GM12864 (cell line): ENCODE measurements around the gene PER3.

Experiments
- DNase-seq: peaks from one replicate; pipeline ENCODE4 v3.0.0-alpha.2; 2011; ENCODE audit warnings: low read depth
- H3K4me3 ChIP-seq: 2 replicates; pipeline ENCODE4 v1.5.1; 2011; ENCODE audit warnings: mild to moderate bottlenecking, low read depth, low read length, control low read depth
- TF ChIP-seq, protein P1 (sequence below): IDR thresholded peaks from 2 replicates; pipeline ENCODE4 v1.5.1; 2011; ENCODE audit warnings: low read depth, mild to moderate bottlenecking, moderate library complexity, low read length, control low read depth, inconsistent platforms; ENCODE audit errors: missing control alignments

Gene PER3

DNA sequence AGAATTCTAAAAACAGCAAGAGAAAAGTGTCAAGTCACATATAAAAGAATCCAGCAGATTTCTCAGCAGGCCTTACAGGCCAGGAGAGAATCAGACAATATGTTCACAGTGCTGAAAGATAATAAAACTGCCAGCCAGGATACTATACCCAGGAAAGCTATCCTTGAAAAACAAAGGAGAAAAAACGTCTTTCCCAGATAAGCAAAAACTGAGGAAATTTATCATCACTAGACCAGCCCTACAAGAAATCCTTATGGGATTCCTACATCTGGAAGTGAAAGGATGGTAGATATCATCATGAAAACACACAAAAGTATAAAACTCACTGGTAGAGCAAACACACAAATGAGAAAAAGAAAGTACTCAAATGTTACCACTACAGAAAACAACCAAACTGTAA, 93.9 kb downstream of the PER3 start:
- DNase-seq: no peak
- H3K4me3 ChIP-seq: no peak overlapping the region
- TF ChIP-seq, protein P1, sequence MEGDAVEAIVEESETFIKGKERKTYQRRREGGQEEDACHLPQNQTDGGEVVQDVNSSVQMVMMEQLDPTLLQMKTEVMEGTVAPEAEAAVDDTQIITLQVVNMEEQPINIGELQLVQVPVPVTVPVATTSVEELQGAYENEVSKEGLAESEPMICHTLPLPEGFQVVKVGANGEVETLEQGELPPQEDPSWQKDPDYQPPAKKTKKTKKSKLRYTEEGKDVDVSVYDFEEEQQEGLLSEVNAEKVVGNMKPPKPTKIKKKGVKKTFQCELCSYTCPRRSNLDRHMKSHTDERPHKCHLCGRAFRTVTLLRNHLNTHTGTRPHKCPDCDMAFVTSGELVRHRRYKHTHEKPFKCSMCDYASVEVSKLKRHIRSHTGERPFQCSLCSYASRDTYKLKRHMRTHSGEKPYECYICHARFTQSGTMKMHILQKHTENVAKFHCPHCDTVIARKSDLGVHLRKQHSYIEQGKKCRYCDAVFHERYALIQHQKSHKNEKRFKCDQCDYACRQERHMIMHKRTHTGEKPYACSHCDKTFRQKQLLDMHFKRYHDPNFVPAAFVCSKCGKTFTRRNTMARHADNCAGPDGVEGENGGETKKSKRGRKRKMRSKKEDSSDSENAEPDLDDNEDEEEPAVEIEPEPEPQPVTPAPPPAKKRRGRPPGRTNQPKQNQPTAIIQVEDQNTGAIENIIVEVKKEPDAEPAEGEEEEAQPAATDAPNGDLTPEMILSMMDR: no peak

- no peak for DNase-seq
- H3K4me3 ChIP-seq: no peak overlapping the region
- TF ChIP-seq, protein P1: no peak
These were observed 95.1 kb downstream of the PER3 start for GRCh38 chr1:7879228-7879627.

DNA sequence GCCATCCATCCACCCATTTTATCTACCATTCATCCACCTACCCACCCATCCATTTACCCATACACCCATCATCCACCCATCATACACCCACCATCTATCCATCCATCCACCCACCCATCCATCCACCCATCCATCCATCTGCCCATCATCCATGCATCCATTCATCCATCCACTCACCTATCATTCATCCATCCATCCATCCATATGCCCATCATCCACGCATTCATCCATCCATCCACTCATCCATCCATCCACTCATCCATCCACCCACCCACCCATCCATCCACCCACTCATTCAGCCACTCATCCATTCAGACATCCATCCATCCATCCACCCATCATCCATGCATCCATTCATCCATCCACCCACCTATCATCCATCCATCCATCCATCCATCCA, 100.7 kb downstream of the PER3 start:
- TF ChIP-seq, protein P1: no peak
- no peak overlapping the region for H3K4me3 ChIP-seq
- no peak for DNase-seq

GRCh38 chr1:7885513-7886404, 101.7 kb downstream of the PER3 start:
- H3K4me3 ChIP-seq: no peak overlapping the region
- DNase-seq: no peak
- TF ChIP-seq, protein P1: no peak

DNA sequence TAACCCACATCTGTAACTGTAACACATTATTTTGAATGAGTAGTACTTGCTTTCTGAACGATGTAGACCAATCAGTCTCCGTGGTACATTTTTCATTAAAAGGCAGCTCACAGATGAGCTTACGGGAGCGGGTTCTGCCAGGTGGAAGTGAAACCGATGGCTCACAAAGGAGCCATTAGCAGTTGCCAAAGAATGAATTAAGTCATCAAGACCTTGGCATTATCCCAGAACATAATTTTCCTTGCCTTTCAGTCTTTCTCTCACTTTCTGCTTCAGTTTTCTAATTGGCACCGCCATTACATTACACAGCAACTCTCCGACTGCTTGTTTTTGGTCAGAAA, 102.3 kb downstream of the PER3 start:
- no peak overlapping the region for H3K4me3 ChIP-seq

DNA sequence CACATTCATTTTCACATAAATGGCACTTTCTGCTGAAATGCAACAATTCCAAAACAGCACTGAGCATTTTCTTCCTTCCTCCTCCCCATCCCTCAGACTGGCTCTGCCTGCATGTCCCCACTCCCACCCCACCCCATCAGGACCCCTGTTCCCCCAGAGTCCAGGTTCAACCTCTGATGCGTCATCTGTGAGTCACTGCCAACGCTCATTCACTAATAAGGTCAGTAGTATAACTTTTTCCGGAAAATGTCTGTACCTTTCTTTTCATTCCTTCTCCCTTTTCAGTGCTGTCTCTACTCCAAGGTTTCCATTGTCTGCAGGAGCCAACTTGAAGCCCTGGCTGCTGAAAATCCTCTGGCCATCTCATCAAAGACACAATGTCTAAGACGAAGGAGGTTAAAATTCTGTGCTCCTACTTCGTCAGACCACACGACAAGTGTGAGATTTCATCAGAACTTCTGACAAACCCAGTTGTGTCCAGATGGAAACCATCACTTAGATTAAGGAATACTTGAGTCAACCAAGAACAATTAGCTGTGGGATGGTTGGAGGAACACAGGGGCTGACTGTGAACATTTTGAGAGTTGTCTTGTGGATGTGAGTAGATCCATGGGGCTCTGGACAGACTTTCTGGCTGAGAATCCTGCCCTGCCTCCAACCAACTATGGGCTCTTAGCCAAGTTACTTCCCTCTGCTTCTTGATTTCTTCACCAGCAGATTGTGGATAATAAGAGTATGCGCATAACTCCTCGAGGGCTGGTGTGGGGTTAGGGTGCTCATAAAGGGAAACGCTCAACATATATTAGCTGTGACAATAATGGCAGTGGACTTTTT, 104.4 kb downstream of the PER3 start:
- no peak overlapping the region for H3K4me3 ChIP-seq
- TF ChIP-seq, protein P1: no peak
- no peak for DNase-seq

More for the DNA sequence above, 102.3 kb downstream of the PER3 start:
- DNase-seq: no peak
- TF ChIP-seq, protein P1: no peak
